Fibroblast of pulmonary artery (primary cell): Measurements from ENCODE around the gene LRP1B.

Source experiments
- DNase-seq: peaks from one replicate; pipeline ENCODE4 v3.0.0-alpha.2; 2010; ENCODE audit warnings: low read depth
- H3K4me3 ChIP-seq: replicated peaks from 2 replicates; pipeline ENCODE4 v1.5.1; 2011; ENCODE audit warnings: low read depth, mild to moderate bottlenecking, control low read depth, low read length, moderate library complexity
- TF ChIP-seq, protein P1 (sequence below): IDR thresholded peaks from 2 replicates; pipeline ENCODE4 v1.5.1; 2011; ENCODE audit warnings: mild to moderate bottlenecking, control low read depth, low read length, inconsistent platforms; ENCODE audit errors: missing control alignments

The LRP1B gene

DNA sequence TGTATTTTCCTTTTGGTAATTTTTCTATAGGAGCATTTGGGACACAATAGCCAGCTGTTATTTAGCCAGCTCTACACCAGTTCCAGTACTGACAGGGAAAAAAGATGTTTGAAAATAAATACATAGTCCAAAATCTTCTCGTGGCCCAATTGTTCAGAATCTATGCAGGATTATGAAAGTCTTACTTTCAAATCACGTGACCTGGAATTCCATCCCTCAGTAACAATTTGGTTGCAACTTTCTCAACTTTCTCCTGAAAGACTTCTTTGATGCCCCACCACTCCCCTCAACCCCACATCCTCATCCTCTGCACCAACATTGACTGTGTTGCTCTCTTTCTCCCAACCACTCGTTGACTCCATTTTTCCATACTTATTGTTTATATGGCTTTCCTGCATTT is 539.0 kb downstream of the LRP1B start:
- TF ChIP-seq, protein P1, sequence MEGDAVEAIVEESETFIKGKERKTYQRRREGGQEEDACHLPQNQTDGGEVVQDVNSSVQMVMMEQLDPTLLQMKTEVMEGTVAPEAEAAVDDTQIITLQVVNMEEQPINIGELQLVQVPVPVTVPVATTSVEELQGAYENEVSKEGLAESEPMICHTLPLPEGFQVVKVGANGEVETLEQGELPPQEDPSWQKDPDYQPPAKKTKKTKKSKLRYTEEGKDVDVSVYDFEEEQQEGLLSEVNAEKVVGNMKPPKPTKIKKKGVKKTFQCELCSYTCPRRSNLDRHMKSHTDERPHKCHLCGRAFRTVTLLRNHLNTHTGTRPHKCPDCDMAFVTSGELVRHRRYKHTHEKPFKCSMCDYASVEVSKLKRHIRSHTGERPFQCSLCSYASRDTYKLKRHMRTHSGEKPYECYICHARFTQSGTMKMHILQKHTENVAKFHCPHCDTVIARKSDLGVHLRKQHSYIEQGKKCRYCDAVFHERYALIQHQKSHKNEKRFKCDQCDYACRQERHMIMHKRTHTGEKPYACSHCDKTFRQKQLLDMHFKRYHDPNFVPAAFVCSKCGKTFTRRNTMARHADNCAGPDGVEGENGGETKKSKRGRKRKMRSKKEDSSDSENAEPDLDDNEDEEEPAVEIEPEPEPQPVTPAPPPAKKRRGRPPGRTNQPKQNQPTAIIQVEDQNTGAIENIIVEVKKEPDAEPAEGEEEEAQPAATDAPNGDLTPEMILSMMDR: no peak
- no peak for DNase-seq
- H3K4me3 ChIP-seq: no peak overlapping the region

DNA sequence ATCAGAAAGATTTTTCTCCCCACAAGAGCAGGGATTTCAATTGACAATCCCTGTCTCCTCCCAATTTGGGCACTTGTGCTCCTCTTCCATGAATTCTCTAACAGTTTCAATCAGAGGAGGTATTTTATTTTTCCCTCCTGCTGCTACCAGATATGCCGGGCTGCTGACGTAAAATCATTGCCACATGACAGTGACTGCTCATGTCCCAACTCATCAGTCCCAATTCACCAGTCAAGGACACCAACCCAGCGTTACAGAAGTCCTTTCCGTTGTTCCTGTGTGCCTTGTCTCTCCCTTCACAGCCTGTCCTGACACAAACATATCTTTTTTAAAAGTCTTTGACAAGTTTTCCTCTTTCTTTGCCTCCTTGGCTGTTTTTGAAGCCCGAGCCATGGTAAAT is 540.2 kb downstream of the LRP1B start:
- TF ChIP-seq, protein P1: no peak
- no peak for DNase-seq
- H3K4me3 ChIP-seq: no peak overlapping the region

DNA sequence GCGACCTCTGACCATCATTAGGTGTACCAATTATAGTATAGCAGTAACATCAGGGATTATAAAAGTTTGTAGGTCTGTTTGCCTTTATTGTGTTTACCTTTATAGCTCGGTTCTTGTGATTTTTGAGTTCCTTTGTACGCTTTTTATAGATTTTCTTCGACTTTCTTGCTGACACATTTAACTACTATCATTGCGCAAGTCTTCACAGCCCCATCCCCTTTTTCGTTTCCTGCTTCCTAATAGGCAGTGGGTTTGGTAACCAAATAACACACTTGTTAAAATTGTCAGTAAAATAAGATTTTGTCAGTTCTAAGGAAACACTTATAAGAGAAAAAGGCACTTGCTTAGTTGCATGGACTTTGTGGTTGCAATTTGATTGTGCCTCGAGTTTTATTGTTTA is 541.5 kb downstream of the LRP1B start:
- no peak for DNase-seq
- no peak overlapping the region for H3K4me3 ChIP-seq
- TF ChIP-seq, protein P1: no peak

DNA sequence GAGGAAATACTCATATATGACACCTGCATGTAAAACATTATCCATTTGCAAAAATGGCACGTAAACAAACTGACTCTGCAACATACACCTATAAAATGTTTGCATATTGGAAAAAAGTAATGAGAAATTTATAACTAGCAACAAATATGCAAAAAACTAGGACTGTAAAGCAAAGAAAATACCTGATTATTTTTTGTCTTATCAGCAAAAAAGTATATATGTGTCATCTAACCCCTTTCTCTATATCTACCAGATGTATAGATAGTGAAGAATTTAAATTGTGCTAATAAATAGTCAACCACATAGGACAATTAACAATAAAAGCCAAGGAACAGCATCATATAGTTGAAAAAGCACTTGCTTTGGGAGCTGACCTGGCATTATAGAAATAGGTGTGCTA is 543.8 kb downstream of the LRP1B start:
- no peak for DNase-seq
- TF ChIP-seq, protein P1: no peak
- no peak overlapping the region for H3K4me3 ChIP-seq

DNA sequence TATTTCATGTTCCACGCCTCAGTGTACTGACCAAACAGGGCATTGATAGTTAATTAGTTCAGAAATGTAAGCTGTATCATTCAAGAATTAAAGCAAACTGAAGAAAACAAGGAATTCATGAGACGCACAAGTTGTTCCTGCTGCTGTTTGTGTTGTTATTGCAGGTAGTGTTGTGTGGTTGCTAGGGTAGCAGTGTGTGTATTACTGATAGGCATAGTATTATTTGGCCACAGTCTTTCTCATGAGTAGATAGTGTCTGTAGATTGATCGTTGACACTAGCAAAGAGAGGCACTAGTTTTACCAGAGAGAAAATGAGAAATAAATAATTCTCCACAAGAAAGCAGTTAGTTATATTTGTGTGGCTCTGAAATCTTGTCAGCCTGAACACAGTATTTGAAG is 548.6 kb downstream of the LRP1B start:
- H3K4me3 ChIP-seq: no peak overlapping the region
- TF ChIP-seq, protein P1: no peak
- DNase-seq: peak; percentile 1

DNA sequence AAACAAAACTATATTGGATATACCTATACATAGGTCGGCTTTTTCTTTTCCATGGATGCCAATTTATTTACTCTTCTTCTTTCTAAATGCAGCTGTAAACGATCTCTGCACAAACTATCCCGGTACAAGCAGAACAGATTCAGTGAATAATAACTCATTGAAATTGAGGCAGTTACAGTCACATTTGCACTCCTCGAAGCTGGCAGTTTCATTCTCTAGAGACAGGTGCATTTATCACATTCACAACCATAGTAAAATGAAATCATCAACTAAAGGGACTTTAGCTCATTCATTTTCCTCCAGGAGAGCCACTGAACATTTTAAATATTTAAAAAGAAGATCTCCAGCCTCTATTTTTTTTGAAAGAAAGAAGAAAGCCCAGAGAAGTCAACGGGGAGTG is 551.7 kb downstream of the LRP1B start:
- TF ChIP-seq, protein P1: no peak
- DNase-seq: no peak

DNA sequence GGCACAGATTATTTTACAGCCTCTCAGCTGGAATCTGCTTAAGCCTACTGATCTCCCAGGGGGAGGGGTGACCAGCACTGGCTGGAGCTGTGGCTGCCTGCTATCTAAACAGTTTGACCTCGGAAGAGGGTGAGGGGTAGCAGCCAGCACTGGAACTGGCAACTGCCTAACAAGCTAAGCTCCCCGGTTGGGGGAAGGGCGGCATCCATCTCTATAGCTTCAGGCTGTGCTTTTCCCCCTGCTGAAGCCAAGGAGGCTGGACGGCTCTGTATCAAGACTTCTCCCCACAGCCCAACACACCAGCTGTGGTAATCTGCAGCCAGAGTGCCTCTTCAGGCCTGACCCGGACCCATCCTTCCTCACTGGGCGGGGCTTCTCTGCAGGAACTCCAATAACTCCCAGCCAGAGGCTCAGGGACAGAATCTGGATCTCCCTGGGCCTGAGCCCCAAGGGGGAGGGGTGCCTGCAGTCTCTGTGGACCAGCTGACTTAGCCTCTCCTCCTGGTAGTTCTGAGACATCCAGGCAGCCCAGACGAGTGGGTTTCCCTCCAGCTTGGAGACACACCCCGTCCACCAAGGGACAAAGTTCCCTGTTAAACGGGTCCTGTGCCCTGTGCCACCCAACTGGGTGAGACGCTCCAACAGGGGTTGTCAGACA is 560.2 kb downstream of the LRP1B start:
- TF ChIP-seq, protein P1: no peak
- no peak for DNase-seq

More for the DNA sequence above, 551.7 kb downstream of the LRP1B start:
- no peak overlapping the region for H3K4me3 ChIP-seq

More for the DNA sequence above, 560.2 kb downstream of the LRP1B start:
- H3K4me3 ChIP-seq: no peak overlapping the region
